Fibroblast of skin of right quadriceps (primary cell): ENCODE measurements around the gene EOLA1.
"Not testable (repeated sequence)": the region's sequence is repeated elsewhere in the genome, so short reads cannot be mapped to it uniquely, and the experiment has no call there.

Experiments
- DNase-seq: peaks from one replicate; pipeline ENCODE4 v3.0.0-alpha.2; 2013

The EOLA1 gene

DNA sequence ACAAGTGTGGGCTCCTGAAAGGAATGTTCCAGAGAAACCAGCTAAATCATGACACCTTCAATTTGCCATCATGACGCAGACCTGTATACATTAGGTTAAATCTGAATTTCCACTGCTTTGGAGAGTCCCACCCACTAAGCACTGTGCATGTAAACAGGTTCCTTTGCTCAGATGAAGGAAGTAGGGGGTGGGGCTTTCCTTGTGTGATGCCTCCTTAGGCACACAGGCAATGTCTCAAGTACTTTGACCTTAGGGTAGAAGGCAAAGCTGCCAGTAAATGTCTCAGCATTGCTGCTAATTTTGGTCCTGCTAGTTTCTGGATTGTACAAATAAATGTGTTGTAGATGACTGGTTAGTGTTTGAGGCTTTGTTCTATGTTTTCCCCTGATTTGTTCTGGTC, 6.2 kb downstream of the EOLA1 start:
- DNase-seq, result not testable (repeated sequence)

DNA sequence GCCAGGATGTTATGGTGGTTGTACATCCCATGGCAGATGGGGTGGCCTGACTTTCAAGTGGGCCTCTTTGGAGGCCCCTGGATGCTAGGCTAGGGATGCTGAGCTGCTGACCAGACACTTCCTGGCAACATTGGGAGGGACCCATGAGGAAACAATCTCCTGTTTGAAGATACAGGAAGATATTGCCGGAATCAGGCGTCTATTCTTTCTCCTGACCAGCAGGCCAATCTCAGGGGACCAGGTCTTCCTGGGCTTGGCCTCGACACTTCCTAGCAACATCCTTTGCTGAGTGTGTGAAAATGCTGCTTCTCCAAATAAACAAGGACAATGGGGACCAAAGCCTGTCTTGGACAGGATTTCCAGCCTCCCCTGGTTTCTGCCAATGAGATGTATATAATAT, 7.0 kb downstream of the EOLA1 start:
- not testable (repeated sequence) for DNase-seq

DNA sequence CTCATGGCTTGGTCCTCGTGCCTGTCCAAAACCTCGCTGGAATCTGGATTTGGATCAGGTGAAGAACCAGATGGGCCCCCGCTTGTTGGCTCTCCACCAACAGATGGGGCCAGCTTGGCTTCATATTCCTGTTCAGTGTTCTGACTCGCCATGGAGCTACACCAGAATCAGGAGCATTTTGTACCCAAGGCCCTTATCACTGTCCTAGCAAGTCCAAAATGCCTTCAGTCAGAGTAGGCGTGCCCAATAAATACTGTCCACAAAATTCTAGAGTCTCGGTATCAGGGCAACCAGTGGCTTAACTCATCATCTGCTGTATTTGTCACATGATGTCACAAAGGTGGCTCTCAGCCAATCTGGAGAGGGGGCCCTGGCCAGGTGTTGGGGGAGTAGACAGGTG, 8.9 kb downstream of the EOLA1 start, which contains the start of gene HSFX3:
HSFX3 (minus strand) TSS at position 224 of the 400 bp plus-strand sequence; CDS start at position 152, 72 bp downstream.
- DNase-seq, result not testable (repeated sequence)

DNA sequence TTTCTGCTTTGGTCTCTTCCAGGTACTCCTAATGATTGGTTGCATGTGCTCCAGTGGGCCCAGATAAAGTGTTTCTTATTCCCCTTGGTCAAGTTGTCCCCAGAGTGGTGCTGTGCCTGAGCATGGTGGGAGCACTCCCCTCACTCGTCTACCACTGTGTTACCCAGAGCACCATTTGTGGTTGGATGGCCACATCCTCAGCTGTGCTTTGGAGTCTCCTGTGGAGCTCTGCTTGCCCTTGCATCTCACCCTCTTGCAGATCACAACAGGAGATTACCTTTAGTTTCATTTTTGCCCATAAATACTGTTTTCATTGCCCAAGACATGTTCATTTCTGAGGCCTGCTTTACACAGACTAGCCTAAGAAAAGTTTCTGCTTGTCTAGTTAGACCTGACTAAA, 9.6 kb downstream of the EOLA1 start:
- not testable (repeated sequence) for DNase-seq

DNA sequence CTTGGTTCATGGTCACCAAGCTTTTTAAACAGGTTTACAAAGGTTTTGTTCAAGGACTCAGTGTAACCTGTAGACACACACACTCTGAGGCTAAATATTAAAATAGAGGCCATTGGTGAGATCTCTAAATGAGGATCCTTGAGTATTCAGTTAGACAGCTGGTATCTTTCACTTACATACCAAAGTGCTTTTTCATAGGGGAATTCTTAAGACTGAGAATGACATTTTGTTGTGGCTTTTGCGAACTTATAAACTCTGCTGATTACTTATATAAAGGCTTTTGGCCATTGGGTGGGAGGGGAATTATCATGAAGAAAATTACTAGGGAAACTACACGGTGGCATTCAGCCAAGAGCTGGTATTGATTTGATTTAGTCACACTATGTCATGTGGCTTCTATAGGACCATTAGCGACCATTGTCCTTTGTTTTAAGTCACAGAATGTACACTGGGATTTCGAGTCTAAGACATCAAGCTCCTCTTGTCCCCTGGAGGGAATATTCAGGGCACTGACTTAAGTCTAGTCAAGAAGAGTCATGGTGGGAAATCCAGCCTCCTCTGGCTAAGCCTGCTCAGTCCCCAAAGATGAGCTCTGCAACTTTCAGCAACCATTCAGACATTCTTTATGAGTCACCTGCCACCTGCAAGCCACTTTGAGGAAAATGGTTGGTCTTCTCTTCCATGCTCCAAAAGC, 10.6 kb downstream of the EOLA1 start:
- not testable (repeated sequence) for DNase-seq

DNA sequence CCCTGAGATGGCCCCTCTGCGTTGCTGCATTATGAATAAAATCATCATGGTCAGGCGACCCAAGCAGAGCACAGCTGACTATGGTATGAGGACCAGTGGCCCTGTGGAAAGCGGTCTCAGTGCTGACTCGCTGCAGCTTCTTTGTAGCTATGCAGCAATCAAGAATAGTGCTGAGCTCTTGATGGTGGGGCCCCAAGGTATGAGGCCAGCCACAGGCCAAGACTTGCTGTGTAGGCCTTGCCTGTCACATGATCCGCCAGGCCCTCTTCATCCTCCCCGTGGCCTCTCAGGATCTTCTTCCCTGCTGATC, 11.1 kb downstream of the EOLA1 start:
- DNase-seq, result not testable (repeated sequence)

DNA sequence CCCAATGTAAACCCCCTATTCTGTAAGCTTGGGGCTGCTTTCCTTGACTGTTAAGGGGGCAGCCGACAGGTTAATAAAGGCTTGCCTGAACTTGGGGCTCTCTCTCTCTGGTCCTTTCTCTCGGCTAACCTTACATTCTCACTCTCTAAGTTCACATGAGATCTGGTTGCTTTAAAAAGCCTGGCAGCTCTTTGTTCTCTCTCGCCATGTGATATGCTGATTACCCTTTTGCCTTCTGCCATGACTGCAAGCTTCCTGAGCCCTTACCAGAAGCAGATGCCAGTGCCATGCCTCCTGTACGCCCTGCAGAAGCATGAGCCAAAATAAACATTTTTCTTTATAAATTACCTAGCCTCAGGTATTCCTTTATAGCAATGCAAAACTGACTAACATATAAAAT, 14.4 kb downstream of the EOLA1 start:
- DNase-seq, result not testable (repeated sequence)

DNA sequence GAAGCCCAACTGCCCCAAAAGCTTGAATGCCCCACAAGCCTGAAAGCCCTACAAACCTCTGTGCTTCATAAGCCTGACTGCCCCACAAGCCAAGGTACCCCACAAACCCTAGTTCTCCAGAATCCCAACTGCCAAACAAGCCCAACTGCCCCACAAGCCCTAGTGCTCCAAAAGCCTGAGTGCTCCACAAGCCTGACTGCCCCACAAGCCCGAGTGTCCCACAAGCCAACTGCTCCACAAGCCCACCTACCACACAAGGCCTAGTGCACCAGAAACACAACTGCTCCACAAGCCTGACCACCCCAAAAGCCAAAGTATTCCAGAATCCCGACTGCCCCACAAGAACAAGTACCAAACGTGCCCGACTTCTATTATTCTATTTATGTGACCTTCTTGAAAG, 22.5 kb downstream of the EOLA1 start:
- no peak for DNase-seq

DNA sequence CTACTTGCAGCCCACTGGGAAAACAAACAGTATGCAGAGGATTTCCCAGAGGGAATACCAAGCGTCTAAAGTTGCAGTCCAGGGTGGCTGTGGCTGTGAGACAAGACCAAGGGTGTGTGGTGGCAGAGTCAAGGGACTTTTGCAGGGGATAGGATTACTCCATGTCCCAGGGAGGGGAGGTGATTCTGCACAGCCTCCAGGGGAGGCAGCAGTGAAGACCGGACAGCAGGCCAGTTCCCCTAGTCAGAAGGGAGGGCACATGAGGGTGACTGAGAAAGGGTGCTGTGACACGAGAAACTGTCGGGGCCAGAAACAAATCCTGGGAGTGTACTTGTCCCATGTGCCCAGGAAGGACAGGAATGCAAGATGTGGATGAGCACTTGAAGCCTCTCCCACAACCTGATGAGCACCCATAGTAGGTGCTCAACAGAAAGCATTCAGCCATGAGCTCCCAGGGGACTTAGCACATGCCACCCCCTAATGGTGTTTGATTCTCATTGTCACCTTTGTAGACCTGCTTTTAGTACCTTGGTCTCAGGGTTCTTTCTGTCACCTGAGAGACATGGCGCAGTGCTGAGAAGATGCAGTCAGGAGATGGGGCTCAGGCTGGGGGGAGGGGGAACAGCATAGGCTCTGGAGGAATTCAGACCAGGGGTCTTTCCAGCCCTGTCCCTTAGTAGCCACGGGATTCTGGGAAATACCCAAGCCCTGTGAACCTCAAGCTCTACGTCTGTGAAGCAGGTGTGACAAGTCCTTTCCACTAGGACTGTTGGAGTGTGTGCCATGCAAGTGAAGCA, 27.0 kb downstream of the EOLA1 start:
- DNase-seq, result no peak

DNA sequence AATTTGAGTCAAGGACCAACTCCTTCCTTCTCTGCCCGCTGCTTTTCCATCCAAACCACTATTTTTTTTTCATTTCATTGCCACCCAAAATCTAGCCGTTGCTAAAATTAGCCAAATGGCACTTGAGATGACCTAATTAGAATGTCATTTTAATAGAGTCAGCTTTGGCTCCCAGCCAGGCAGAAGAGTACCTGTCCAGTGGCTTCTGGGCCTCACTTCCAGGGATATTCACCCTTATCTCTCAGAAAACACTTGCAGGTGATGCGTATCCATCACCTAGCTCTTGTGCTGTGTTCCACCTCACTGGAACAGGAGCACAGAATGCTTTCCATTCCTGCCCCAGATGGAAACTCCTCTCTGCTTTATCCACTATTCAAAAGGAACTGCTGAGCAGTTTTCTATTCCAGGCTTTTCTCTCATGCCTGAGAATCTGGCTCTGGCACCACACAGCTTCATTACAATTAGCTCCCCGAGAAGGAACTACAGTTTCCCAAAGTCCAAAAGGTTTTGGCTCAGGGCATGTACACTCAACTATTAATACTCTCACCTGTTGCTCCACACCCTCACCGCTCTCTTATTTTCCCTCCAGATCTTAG, 28.0 kb downstream of the EOLA1 start:
- no peak for DNase-seq

DNA sequence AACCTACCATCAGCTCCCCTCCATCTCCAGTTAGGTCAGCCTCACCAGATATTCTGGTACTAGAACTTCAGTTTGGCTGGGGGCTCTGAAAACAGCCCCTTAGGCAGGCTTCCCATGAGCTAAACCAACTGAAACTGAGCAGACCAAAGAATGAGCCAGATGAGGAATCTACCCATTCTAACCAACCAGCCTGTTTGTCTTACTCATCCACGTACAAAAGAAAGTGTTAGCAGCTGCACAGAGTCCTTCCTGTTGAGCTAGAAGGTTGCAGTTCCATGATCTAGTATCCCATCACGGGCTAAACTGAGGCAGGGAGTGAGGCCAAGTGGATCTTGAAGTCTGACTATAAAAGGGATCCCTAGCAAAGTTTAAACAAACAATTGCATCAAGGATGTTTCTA, 29.0 kb downstream of the EOLA1 start:
- DNase-seq, result no peak

DNA sequence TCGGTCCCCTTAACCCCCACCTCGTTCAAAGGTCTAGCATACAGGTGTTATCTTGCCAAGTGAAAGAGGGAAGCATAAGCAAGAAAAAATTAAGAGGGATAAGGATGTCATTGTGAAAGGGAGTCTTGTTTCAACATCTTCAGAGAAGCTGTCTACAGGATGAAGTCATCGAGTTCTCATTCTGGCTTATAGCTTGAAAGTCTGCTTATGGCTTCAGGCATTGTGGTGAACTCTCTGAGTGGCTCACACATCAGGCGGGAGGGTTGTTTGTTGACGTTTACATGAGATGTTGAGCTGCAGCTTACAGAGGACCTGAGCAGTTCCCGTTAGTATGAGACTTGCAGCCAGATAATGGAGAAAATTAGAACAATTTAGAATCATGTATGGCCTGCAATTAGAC, 29.9 kb downstream of the EOLA1 start:
- DNase-seq, result peak; percentile 3

DNA sequence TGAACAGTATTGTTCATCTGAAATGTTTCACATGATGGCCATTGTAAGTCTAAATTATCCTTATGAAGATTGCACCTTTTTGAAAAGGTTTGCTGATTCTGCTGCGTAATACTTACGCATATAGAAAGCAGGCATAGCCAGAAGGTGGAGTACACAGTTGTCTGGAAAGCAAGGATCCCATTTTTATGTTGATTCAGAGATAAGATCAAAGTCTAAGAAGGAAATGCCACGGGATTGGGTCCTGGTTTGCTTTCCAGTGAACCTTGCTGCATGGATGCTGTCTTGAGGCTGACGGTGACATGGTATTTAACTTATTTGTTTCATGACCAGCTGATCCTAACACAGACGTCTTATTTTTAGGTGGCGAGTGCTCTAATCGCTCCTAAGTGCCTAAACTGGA, 31.0 kb downstream of the EOLA1 start:
- DNase-seq, result no peak

DNA sequence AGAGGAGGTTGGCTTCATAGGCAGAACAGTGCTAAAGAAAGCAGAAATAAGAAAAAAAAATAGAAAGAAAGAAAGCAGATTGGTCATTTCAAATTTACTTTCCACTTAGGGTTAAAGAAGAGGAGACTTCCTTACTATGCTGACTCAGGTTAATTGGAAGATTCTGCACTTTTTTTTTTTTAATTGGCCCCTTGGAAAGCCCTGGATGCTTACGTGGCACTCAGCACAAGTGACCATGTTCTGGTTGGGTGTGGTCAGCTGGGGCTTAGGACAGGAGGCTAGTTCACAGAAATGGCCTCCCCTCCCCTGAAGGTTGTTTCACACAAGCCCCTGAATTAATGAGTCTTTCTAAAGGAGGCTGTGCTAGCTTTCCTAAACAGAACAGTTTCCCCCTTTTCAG, 31.9 kb downstream of the EOLA1 start:
- DNase-seq, result no peak

DNA sequence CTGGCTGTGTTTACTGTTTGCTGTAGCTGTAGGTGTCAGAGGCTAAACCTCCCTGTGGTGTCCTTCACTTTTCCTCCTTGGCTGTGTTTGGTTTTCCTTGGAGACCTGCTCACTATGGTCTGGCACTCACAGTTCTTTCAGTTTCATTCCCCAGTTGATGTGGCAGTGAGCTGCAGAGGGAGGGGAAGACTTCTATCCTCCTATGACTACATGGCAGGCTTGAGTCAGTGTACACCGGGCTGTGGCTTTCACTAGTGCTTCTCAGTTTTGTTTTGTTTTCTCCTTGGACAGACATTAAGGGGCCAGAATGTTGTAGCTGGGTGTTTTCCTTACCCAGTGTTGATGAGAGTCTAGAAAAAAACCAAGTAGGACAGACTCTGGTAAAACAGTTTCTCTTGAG, 32.6 kb downstream of the EOLA1 start:
- not testable (repeated sequence) for DNase-seq

DNA sequence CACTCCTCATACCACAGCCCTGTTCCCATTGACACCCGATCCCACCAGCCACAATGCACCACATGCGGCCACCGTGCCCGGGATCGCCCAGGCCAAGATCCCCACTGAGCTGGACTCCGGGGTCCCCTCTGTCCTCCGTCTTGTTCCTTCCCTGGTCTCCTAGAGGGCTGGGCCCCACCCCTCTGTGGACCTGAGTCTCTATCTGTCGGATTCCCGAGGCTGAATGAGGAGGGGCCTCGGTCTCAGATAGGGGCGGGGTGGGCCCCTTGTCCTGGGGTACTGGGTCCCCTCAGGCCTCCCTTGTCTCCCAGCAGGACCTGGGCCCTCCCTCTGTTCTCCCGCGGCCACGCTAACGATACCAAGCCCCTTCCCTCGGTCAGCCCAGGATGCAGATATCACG, 44.8 kb downstream of the EOLA1 start:
- DNase-seq, result not testable (repeated sequence)

DNA sequence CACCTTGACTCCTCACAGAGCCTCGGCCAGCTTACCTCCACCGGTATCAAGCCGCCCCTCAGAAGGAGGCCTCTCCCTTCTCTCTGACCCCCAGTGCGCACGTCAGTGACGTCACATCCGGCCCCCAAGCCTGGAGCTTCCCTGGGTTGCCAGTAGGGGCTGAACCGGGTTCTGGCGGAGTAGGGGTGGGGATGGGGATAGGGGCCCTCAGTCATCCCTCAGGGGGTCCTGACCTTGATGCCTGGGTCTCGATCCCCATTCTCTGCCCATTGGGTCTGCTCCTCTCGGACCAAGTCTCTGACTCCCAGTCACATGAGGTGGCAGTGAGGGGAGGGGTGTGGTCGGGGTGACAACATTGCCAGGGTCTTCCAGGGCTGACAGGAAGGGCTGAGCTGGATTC, 46.5 kb downstream of the EOLA1 start, which contains the start of gene MAGEA9B:
MAGEA9B (minus strand) TSS at position 101 of the 400 bp plus-strand sequence. CDS start 4,280 bp downstream, outside the sequence.
- not testable (repeated sequence) for DNase-seq

DNA sequence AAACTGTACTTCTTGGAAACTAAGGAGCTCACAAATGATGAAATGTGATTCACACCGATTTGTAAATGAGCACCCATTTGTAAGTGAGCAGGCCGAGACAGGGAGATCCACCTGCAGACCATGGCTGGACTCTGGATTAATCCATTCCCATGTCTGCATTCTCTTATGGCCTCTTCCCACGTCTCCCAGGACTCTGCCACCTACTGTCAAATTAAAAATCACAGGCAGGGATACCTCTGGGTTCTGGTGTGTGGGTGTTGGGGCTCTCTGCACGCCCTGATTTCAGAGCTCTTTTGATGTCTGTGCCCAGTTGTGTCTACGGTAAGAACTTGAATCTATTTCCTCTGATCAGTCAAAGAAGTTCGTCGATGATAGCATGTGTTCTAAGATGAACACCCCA, 50.2 kb downstream of the EOLA1 start:
- DNase-seq, result not testable (repeated sequence)

DNA sequence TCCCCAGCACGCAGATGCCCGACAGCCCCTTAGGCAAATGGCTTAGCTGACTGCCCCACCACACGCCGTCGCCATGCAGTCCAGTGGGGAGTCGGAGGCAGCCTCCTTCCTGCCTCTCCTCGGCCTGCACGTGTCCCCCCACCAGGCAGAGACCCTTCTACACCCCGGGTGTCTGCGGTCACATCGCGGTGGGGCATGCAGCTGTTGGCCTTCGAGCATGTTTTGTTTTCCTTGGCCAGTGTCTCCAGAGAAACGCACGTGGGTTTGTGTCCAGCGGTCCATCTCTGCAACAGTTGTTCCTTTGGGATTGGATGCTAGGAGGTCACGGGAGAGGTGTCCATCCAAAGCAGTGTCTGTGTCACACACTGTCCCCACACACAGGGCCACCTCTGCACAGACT, 54.4 kb downstream of the EOLA1 start, which contains the start of gene HSFX2:
HSFX2 (minus strand) TSS at position 101 of the 400 bp plus-strand sequence. CDS start 614 bp downstream, outside the sequence.
- DNase-seq, result not testable (repeated sequence)

DNA sequence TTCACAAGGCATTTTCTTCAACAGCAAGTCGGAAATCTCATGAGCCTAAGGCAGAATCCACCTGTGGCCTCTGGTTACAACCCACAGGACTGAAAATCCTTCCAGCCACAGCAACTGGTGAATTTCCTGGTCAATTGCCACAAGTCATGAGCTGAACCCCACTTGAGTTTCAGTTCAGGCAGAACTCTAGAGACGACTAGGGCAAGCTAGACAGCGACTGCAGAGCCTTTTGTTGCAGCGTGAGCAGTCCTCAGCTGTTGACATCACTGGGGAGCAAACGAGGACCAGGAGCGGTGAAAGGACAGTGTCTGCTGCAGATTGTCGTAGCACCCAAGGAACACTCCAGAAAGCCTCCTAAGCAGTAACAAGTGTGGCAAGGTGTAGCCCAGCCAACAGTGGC, 55.1 kb downstream of the EOLA1 start:
- DNase-seq, result not testable (repeated sequence)
